CD14-positive monocyte (primary cell): ENCODE results near the gene C1orf216. TPM values are rescaled to one million over a fixed set of nuclear protein-coding genes. Genes with fewer than 3 reads are reported as not detected.

Experiments
- DNase-seq, 3 donors: peaks; one replicate each; pipeline ENCODE4 v3.0.0-alpha.2; 2011 to 2022
- H2AFZ ChIP-seq: 2 replicates; pipeline ENCODE4 v1.6.0; 2012; ENCODE audit warnings: mild to moderate bottlenecking, low read depth, low read length, inconsistent platforms; ENCODE audit not compliant: insufficient read depth, poor library complexity, severe bottlenecking
- H3K27ac ChIP-seq, 2 donors: 1 replicate in 1 of 2; 2 replicates in 1 of 2; pipeline ENCODE4 v1.5.1; 2012 to 2013; ENCODE audit warnings: low read length in 2 of 2, control low read depth in 1 of 2, inconsistent platforms in 1 of 2, low read depth in 1 of 2, mild to moderate bottlenecking in 1 of 2
- H3K27me3 ChIP-seq, 2 donors: one replicate each; pipeline versions ENCODE4 v1.6.0 to v1.6.1; 2011 to 2013; ENCODE audit warnings: low read length in 2 of 2; ENCODE audit not compliant: control insufficient read depth in 2 of 2, insufficient read depth in 2 of 2
- H3K36me3 ChIP-seq, 2 donors: replicated peaks in 1 of 2; 1 replicate in 1 of 2; 2 replicates in 1 of 2; pipeline versions ENCODE4 v1.5.1 to v1.6.1; 2012 to 2013; ENCODE audit warnings: low read length in 2 of 2, control low read depth in 1 of 2, inconsistent platforms in 1 of 2, mild to moderate bottlenecking in 1 of 2; ENCODE audit not compliant: insufficient read depth in 2 of 2, control insufficient read depth in 1 of 2
- H3K4me1 ChIP-seq, 2 donors: 1 replicate in 1 of 2; 2 replicates in 1 of 2; pipeline versions ENCODE4 v1.5.1 to v1.6.1; 2012 to 2013; ENCODE audit warnings: low read length in 2 of 2, control low read depth in 1 of 2, inconsistent platforms in 1 of 2, mild to moderate bottlenecking in 1 of 2, moderate library complexity in 1 of 2; ENCODE audit not compliant: insufficient read depth in 2 of 2, control insufficient read depth in 1 of 2
- H3K4me2 ChIP-seq: replicated peaks from 2 replicates; pipeline ENCODE3; 2012; ENCODE audit warnings: low read length, moderate library complexity, mild to moderate bottlenecking; ENCODE audit not compliant: poor library complexity, severe bottlenecking; ENCODE audit errors: extremely low read depth
- H3K4me3 ChIP-seq, 3 experiments: fragments of 200-600 bp in 1 of 3; sonication (generic) in 1 of 3; replicated peaks in 1 of 3; 1 replicate in 2 of 3; 2 replicates in 1 of 3; pipeline ENCODE4 v1.5.1; 2011 to 2013; ENCODE audit warnings: low read length in 3 of 3, mild to moderate bottlenecking in 3 of 3, control low read depth in 2 of 3, low read depth in 2 of 3, inconsistent platforms in 1 of 3, moderate library complexity in 1 of 3
- H3K79me2 ChIP-seq: 2 replicates; pipeline ENCODE4 v1.6.0; 2012; ENCODE audit warnings: mild to moderate bottlenecking, control low read depth, inconsistent platforms, low read length, moderate library complexity; ENCODE audit not compliant: insufficient read depth
- H3K9ac ChIP-seq: 2 replicates; pipeline ENCODE4 v1.6.0; 2017; ENCODE audit warnings: low read length, mild to moderate bottlenecking; ENCODE audit not compliant: insufficient read depth, poor library complexity, severe bottlenecking
- H3K9me3 ChIP-seq, 2 donors: replicated peaks in 1 of 2; 1 replicate in 1 of 2; 2 replicates in 1 of 2; pipeline versions ENCODE4 v1.5.1 to v1.6.1; 2012 to 2013; ENCODE audit warnings: low read length in 2 of 2, control low read depth in 1 of 2; ENCODE audit not compliant: control insufficient read depth in 1 of 2, insufficient read depth in 1 of 2
- H4K20me1 ChIP-seq: 2 replicates; pipeline ENCODE4 v1.6.0; 2012; ENCODE audit warnings: mild to moderate bottlenecking, low read length, control low read depth, moderate library complexity; ENCODE audit not compliant: insufficient read depth
- H3K27ac Mint-ChIP-seq, 7 donors: one replicate each; pipeline ENCODE4 v1.8.0; 2020; ENCODE audit warnings: mild to moderate bottlenecking in 7 of 7, mixed read lengths in 7 of 7, moderate library complexity in 6 of 7, inconsistent platforms in 2 of 7
- H3K27me3 Mint-ChIP-seq, 3 donors: one replicate each; pipeline ENCODE4 v1.8.0; 2021 to 2022; ENCODE audit warnings: low read depth in 3 of 3, mild to moderate bottlenecking in 3 of 3, mixed read lengths in 3 of 3, moderate library complexity in 3 of 3, inconsistent platforms in 1 of 3
- H3K36me3 Mint-ChIP-seq, 2 donors: one replicate each; pipeline ENCODE4 v1.8.0; 2020; ENCODE audit warnings: mixed read lengths in 2 of 2, inconsistent platforms in 1 of 2, mild to moderate bottlenecking in 1 of 2
- H3K4me1 Mint-ChIP-seq: one replicate; pipeline ENCODE4 v1.8.0; 2020; ENCODE audit warnings: mild to moderate bottlenecking, mixed read lengths
- H3K4me3 Mint-ChIP-seq, 2 donors: one replicate each; pipeline ENCODE4 v1.8.0; 2020; ENCODE audit warnings: mild to moderate bottlenecking in 2 of 2, mixed read lengths in 2 of 2, moderate library complexity in 1 of 2
- H3K9me3 Mint-ChIP-seq, 7 donors: one replicate each; pipeline ENCODE4 v1.8.0; 2020 to 2022; ENCODE audit warnings: mixed read lengths in 7 of 7, mild to moderate bottlenecking in 6 of 7, moderate library complexity in 6 of 7, inconsistent platforms in 2 of 7
- CTCF ChIP-seq: fragments of 200-600 bp; IDR thresholded peaks from one replicate; pipeline ENCODE4 v1.8.0; 2022; ENCODE audit warnings: antibody characterized with exemption, mild to moderate bottlenecking
- WGBS: methylation state at CpG from one replicate; pipeline ENCODE4 v1.1.5; 2013; ENCODE audit warnings: missing lambda C conversion rate; ENCODE audit not compliant: insufficient coverage; 5-methylcytosine and 5-hydroxymethylcytosine counted together
- intact Hi-C, 2 donors: fragments of 100-400 bp; cut with micrococcal nuclease; formaldehyde crosslinking; loops; one replicate each; pipeline versions ENCODE4 v1.15.0 to v1.15.1; 2023
- polyA plus RNA-seq, 3 donors: library from polyadenylated mRNA; depleted of rRNA in 1 of 3; unstranded in 2 of 3; stranded (reverse) in 1 of 3; fragments of 300-500 nt in 2 of 3; fragments of >200 nt in 1 of 3; fragmentation: Illumina TruSeq in 2 of 3; gene quantifications; 1 replicate in 2 of 3; 2 replicates in 1 of 3; pipeline ENCODE4 v1.2.3, GENCODE V29; 2012 to 2021

Gene C1orf216
- polyA plus RNA-seq, 3 donors = 7.7 to 12.3 (median 8.9) TPM

GRCh38 chr1:35763201-35763600, 44.5 kb upstream of the C1orf216 start:
- no peak for TF ChIP-seq CTCF
- Mint-ChIP-seq H3K27ac (peak overlapping the region in 1 of 7 donors; percentile 39), H3K27me3 (peaks cover 0 to 2% (median 0%) of the 10 kb centered on the region in 3 donors), H3K9me3 (no peaks in the 10 kb centered on the region), H3K4me1 (peaks cover 16% of the 10 kb centered on the region), H3K4me3 (no peak overlapping the region), H3K36me3 (peaks cover 22 to 38% of the 10 kb centered on the region in 2 donors)
- DNase-seq = peak in 1 of 3 donors; percentile 27
- H3K4me3 ChIP-seq = no peak overlapping the region
- H3K9ac ChIP-seq = no peak overlapping the region
- H2AFZ ChIP-seq = peak overlapping the region; percentile 22
- no peak overlapping the region for H3K4me2 ChIP-seq
- no peaks in the 10 kb centered on the region for H3K27me3 ChIP-seq
- intact Hi-C loops = no loop called here
- peaks cover 70% of the 10 kb centered on the region for H3K79me2 ChIP-seq
- H3K27ac ChIP-seq = peak overlapping the region in 1 of 2 donors; percentile 39
- H3K36me3 ChIP-seq = peaks cover 7 to 44% of the 10 kb centered on the region in 2 donors
- peaks cover 0 to under 1% of the 10 kb centered on the region in 2 donors for H3K4me1 ChIP-seq
- no peaks in the 10 kb centered on the region for H4K20me1 ChIP-seq
- no peaks in the 10 kb centered on the region for H3K9me3 ChIP-seq

- peak in 1 of 3 donors; percentile 35 for DNase-seq
- no peak overlapping the region for H2AFZ ChIP-seq
Observed at GRCh38 chr1:35762141-35762540, 43.5 kb upstream of the C1orf216 start.

More at GRCh38 chr1:35762141-35762540, 43.5 kb upstream of the C1orf216 start:
- no peak for TF ChIP-seq CTCF
- no peak overlapping the region for H3K4me3 ChIP-seq
- H3K4me2 ChIP-seq = no peak overlapping the region
- no peaks in the 10 kb centered on the region for H3K4me1 ChIP-seq
- Mint-ChIP-seq H3K36me3 (peaks cover 27 to 46% of the 10 kb centered on the region in 2 donors), H3K27ac (peak overlapping the region in 2 of 7 donors; percentile 10 to 39), H3K4me3 (no peak overlapping the region), H3K9me3 (no peaks in the 10 kb centered on the region), H3K27me3 (peaks cover 0 to 2% (median 0%) of the 10 kb centered on the region in 3 donors), H3K4me1 (peaks cover 16% of the 10 kb centered on the region)
- H3K9ac ChIP-seq = no peak overlapping the region
- H3K9me3 ChIP-seq = no peaks in the 10 kb centered on the region
- H3K27ac ChIP-seq = peak overlapping the region in 1 of 2 donors; percentile 39
- no peaks in the 10 kb centered on the region for H4K20me1 ChIP-seq
- H3K79me2 ChIP-seq = peaks cover 64% of the 10 kb centered on the region
- WGBS = no CpG with 5 or more reads among the region's 2 CpGs
- H3K27me3 ChIP-seq = no peaks in the 10 kb centered on the region
- H3K36me3 ChIP-seq = peaks cover 9 to 46% of the 10 kb centered on the region in 2 donors
- intact Hi-C loops = no loop called here
